Lower leg skin (tissue), 4 donors: ENCODE results near the gene LDHAL6B. TPM values are rescaled to one million over a fixed set of nuclear protein-coding genes. Genes with fewer than 3 reads are reported as not detected.

Experiments used
- DNase-seq, 2 donors: peaks; one replicate each; pipeline ENCODE4 v3.0.0-alpha.2; 2019; ENCODE audit warnings: low spot score in 2 of 2
- H3K4me3 ChIP-seq: fragments of 200-600 bp; sonication (generic); 2 replicates; pipeline ENCODE4 v1.5.1; 2017; ENCODE audit warnings: mild to moderate bottlenecking, low read depth; ENCODE audit not compliant: poor library complexity, severe bottlenecking
- POLR2A ChIP-seq, 2 donors: fragments of 450-650 bp; IDR thresholded peaks; one replicate each; pipeline ENCODE4 v1.6.1; 2016 to 2017; ENCODE audit warnings: antibody characterized with exemption in 2 of 2, mild to moderate bottlenecking in 1 of 2, moderate library complexity in 1 of 2
- WGBS, 2 donors: methylation state at CpG; one replicate each; pipeline ENCODE4 v1.1.5; 2018; 5-methylcytosine and 5-hydroxymethylcytosine counted together
- intact Hi-C: fragments of 100-400 bp; cut with DNase I; formaldehyde crosslinking; loops from one replicate; pipeline ENCODE4 v1.15.0; 2023; ENCODE audit warnings: low total_unique reads
- total RNA-seq, 4 donors: library from RNA; depleted of rRNA; stranded (reverse); fragments of >200 nt; gene quantifications; one replicate each; pipeline ENCODE4 v1.1.0, GENCODE V29; 2016
- TF ChIP-seq, protein P1 (sequence below), 3 donors: fragments of 450-650 bp; IDR thresholded peaks; one replicate each; pipeline ENCODE4 v1.5.1; 2016; ENCODE audit warnings: antibody characterized with exemption in 3 of 3, mild to moderate bottlenecking in 3 of 3, moderate library complexity in 2 of 3

The LDHAL6B gene
- total RNA-seq, 4 donors from 2014 or later: not detected

DNA sequence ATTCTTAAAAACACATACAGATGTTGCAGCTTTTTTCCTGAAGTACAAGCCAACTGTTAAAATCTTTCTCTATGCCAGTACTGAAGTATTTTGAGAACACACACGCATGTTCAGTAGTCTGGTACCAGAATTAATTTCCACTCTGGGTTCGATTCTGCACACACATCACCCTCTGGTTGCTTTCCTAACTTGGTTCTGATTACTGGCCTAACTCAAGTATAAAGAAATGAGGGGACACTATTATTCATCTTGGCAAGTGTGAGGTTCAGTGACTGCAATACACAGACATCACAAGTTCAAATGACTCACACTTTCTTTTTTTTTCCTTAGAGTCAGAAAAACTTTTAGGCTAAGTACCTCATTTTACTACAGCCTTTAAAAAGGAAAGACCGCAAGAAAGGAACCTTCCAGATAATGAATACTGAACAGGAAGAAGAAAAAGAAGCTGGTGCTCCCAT, 37.4 kb upstream of the LDHAL6B start:
- WGBS, 2 donors: 50 to 52% methylated on average over 3 of the region's 3 CpGs
- DNase-seq: no peak
- TF ChIP-seq, protein P1, sequence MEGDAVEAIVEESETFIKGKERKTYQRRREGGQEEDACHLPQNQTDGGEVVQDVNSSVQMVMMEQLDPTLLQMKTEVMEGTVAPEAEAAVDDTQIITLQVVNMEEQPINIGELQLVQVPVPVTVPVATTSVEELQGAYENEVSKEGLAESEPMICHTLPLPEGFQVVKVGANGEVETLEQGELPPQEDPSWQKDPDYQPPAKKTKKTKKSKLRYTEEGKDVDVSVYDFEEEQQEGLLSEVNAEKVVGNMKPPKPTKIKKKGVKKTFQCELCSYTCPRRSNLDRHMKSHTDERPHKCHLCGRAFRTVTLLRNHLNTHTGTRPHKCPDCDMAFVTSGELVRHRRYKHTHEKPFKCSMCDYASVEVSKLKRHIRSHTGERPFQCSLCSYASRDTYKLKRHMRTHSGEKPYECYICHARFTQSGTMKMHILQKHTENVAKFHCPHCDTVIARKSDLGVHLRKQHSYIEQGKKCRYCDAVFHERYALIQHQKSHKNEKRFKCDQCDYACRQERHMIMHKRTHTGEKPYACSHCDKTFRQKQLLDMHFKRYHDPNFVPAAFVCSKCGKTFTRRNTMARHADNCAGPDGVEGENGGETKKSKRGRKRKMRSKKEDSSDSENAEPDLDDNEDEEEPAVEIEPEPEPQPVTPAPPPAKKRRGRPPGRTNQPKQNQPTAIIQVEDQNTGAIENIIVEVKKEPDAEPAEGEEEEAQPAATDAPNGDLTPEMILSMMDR (IDR thresholded peaks at IDR 0.05): no peak
- TF ChIP-seq POLR2A (IDR thresholded peaks at IDR 0.05): no peak
- no peak overlapping the region for H3K4me3 ChIP-seq
- intact Hi-C loops: no loop called here

DNA sequence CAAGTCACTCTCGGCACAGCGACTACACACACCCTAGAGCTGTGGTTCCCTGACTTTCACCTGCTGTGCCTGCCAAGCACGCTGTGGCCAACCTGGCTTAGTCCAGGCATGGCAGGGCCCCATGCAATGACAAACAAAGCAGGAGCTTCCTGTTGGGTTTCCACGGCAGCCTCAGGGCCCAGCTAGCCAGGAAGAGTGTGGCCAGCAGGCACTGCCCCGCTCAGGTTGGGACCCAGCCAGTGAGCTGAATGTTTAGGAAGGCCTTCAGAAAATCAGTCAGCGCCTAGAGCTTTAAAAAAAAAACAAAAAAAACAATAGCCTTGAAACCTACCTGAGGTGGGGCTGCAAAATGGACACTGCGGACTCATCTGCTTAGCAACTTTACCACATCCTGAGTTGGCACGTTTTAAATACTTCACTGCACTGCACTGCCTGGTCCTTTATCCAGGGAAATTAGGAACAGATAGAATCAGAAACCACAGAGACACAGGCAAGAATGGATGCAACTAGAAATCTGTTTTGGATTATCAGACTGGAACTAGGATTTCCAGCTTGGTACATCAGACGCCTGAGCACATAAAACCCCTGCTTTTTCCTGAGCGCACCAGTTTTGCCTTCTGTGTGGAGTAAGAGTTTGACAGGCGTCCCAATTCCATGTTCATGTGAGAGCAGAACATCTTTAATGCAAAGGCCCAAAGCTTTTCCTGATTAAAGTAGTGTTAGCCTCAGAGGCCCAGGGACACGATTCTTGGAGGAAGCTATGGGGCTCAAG, 36.2 kb upstream of the LDHAL6B start:
- peak; percentile 60 to 90 for DNase-seq
- no peak overlapping the region for H3K4me3 ChIP-seq
- intact Hi-C loops: no loop called here
- 41 to 47% methylated on average over 12 of the region's 12 CpGs for WGBS, 2 donors
- TF ChIP-seq, protein P1 (IDR thresholded peaks at IDR 0.05): no peak
- no peak for TF ChIP-seq POLR2A (IDR thresholded peaks at IDR 0.05)

GRCh38 chr15:59171067-59171397, 35.6 kb upstream of the LDHAL6B start:
- 92 to 94% methylated on average over 8 of the region's 8 CpGs for WGBS, 2 donors
- TF ChIP-seq, protein P1 (IDR thresholded peaks at IDR 0.05): no peak
- TF ChIP-seq POLR2A (IDR thresholded peaks at IDR 0.05): no peak
- intact Hi-C loops: no loop called here
- no peak for DNase-seq
- H3K4me3 ChIP-seq: no peak overlapping the region

GRCh38 chr15:59172289-59172901, 34.2 kb upstream of the LDHAL6B start:
- no peak for DNase-seq
- intact Hi-C loops: no loop called here
- WGBS, 2 donors: 96% methylated on average over 7 of the region's 7 CpGs
- no peak overlapping the region for H3K4me3 ChIP-seq
- TF ChIP-seq POLR2A (IDR thresholded peaks at IDR 0.05): no peak
- TF ChIP-seq, protein P1 (IDR thresholded peaks at IDR 0.05): no peak

DNA sequence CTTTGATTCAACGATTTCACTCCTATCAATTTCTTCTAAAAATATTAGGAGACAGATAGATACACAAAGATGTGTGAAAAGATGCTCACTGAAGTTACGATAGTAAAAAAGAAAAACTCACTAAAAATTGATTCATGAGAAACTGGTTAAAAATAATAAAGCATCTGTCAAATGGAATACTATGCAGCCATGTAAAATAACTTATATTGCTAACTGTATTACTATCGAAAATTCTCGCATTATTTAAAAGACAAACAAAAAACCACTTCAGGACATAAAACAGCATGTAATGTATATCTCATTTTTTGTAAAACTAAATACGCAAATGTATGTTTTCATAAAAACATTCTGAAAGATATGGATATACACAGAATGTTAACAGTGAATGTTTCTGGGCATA, 33.4 kb upstream of the LDHAL6B start:
- WGBS, 2 donors: 96 to 97% methylated on average over 5 of the region's 5 CpGs
- TF ChIP-seq POLR2A (IDR thresholded peaks at IDR 0.05): no peak
- TF ChIP-seq, protein P1 (IDR thresholded peaks at IDR 0.05): no peak
- intact Hi-C loops: no loop called here
- H3K4me3 ChIP-seq: no peak overlapping the region
- no peak for DNase-seq
